GM13977 (cell line): Measurements from ENCODE around the gene NME4.

Source experiments
- DNase-seq: peaks from one replicate; pipeline ENCODE4 v3.0.0; 2012; ENCODE audit warnings: low spot score
- in situ Hi-C: fragments of 300-500 bp; cut with MboI; formaldehyde crosslinking; loops from one replicate; pipeline ENCODE4 v1.12.0; 2022; ENCODE audit warnings: low sequenced_read_pairs, low pct_unique_long_range_greater_than_20kb, mixed read lengths, inconsistent platforms; ENCODE audit not compliant: unreplicated experiment
- TF ChIP-seq, protein P1 (sequence below): IDR thresholded peaks from 2 replicates; pipeline ENCODE4 v1.5.1; 2012; ENCODE audit warnings: mild to moderate bottlenecking, control low read depth; ENCODE audit not compliant: insufficient read depth; ENCODE audit errors: extremely low read depth, missing control alignments

Gene NME4

DNA sequence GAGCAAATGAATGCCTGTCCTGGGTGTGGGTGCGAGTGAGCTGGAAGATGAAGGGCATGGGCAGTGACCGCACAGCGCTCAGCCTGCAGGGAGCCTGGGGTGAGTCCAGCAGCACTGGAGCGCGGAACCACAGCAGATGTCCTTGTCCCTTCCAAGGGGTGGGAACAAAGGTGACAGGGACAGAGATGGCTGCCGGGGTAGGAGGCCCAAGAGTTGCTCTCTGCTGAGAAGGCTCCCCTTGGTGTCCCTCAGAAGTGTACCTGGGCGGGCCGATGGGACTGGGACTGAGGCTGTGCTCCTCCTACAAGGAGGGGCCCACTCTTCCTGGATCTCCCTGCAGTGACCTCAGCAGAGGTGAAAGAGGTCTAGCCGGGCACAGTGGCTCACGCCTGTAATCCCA, 7.6 kb upstream of the NME4 start:
- in situ Hi-C loops = no loop called here
- DNase-seq = no peak
- TF ChIP-seq, protein P1, sequence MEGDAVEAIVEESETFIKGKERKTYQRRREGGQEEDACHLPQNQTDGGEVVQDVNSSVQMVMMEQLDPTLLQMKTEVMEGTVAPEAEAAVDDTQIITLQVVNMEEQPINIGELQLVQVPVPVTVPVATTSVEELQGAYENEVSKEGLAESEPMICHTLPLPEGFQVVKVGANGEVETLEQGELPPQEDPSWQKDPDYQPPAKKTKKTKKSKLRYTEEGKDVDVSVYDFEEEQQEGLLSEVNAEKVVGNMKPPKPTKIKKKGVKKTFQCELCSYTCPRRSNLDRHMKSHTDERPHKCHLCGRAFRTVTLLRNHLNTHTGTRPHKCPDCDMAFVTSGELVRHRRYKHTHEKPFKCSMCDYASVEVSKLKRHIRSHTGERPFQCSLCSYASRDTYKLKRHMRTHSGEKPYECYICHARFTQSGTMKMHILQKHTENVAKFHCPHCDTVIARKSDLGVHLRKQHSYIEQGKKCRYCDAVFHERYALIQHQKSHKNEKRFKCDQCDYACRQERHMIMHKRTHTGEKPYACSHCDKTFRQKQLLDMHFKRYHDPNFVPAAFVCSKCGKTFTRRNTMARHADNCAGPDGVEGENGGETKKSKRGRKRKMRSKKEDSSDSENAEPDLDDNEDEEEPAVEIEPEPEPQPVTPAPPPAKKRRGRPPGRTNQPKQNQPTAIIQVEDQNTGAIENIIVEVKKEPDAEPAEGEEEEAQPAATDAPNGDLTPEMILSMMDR = no peak

DNA sequence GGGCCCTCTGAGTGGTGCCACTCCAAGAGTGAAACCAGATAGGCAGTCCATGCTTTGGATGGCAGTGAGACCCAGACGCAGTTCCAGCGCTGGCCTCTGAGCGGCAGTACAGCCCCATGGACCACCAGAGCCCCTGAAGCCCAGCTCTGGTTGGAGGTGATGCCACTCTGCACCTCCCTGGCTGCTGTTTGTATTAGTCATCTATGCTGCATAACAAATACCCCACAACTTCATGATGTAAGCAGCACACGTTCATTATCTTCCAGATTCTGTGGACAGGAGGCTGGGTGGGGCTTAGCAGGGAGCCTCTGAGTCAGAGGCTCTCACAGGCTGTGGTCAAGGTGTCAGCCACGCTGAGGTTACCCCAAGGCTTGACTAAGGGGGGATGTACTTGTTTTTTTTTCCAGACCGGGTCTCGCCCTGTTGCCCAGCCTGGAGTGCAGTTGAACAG, 5.1 kb upstream of the NME4 start:
- DNase-seq = peak; percentile 73
- TF ChIP-seq, protein P1 = peak; percentile 84
- in situ Hi-C loops = no loop called here

DNA sequence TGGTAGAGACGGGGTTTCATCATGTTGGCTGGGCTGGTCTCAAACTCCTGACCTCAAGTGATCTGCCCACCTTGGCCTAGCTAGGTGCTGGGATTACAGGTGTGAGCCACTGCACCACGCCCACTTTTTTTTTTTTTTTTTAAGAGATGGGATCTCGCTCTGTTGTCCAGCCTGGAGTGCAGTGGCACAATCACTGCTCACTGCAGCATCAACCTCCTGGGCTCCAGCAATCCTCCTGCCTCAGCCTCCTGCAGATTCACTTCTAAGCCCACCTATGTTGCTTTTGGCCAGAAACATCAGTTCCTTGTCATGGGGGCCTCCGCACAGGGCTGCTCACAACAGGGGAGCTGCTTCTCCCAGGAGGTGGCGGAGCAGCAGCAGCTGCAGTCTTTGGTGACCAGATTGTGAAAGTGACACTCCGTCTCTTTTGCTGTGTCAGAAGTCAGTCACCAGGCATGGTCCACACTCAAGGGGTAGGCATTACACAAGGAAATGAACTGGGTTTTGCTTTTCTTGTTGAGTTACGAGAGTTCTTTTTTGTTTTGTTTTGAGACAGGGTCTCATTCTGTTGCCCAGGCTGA, 4.5 kb upstream of the NME4 start:
- TF ChIP-seq, protein P1 = peak; percentile 44
- peak; percentile 78 for DNase-seq
- in situ Hi-C loops = no loop called here

DNA sequence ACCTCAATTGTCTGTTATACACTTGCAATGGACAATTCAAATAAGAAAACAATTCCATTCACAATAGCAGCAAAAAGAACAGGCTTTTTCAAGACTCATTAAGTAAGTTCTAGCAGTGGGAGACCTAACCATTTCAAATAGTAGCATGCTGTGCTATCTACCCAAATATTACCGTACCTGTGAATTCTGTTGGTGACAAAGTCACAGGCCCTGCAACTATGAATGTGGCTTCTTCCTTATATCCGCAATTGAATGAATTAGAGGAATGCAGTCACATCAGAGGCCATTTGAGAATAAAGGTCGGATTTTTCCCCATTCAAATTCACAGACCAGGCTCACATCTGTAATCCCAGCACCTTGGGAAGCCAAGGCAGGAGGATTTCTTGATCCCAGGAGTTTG, 800 bp upstream of the NME4 start:
- in situ Hi-C loops = no loop called here
- no peak for DNase-seq
- TF ChIP-seq, protein P1 = no peak

DNA sequence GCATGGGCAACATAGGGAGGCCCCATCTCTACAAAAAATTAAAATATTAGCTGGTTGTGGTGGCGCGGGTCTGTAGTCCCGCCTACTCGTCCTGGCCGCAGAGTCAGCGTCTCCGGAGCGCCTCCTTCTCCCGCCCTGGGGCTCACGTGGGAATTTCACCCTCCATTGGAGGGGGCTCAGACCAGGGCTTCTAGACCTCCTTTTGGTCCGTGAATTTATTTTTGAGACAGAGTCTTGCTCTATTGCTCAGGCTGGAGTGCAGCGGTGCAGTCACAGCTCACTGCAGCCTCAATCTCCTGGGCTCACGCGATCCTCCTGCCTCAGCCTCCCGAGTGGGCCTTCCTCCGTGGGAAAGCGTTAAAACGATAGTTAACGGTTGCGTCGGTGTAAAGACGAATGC, 394 bp upstream of the NME4 start:
- in situ Hi-C loops = no loop called here
- DNase-seq = peak; percentile 67
- TF ChIP-seq, protein P1 = no peak

DNA sequence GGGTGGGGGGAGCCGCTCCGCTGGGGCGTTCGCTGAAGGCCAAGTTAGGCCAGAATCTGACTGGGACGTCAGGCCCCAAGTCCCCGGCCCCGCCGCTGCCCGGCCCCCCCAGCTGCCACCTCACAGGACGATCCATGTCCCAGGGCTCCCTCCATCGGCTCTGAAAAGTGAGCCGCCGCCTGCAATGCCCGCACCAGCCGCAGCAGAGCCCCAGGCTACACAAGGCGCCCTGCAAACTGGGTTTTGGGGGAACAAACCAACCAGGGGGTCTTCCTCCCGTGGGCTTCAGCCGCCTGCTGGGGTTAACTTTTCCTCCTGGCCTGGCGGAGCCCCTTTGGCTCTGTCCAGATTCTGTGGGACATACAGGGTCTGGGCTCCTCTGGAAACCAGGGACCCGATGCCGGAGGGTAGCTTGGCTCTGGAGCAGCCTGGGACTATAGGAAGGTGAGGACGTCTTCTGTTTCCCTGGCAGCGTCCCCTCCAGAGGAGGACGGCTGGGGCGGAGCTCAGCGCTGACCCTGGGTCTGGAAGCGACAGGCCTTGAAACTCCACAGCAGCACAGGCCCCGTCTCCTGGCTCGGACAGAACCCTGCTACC, 835 bp downstream of the NME4 start:
- in situ Hi-C loops = no loop called here
- TF ChIP-seq, protein P1 = no peak
- peak; percentile 60 for DNase-seq
